PFSK-1 (cell line): Measurements from ENCODE around the gene GLUD2.

Experiments
- FOXP2 ChIP-seq: optimal IDR thresholded peaks from 2 replicates; pipeline ENCODE3; 2011; ENCODE audit warnings: borderline replicate concordance, control low read depth, inconsistent platforms; ENCODE audit not compliant: insufficient read depth; ENCODE audit errors: extremely low read length, extremely low read depth
- POLR2AphosphoS5 ChIP-seq: IDR thresholded peaks from 2 replicates; pipeline ENCODE4 v1.6.1; 2012; ENCODE audit warnings: low read depth, mild to moderate bottlenecking, control low read depth, low read length, moderate library complexity
- REST ChIP-seq, 2 experiments: IDR thresholded peaks; 2 replicates each; pipeline versions ENCODE4 v1.6.1 to v1.8.0; 2011 to 2012; ENCODE audit warnings: low read depth in 2 of 2, low read length in 2 of 2, control low read depth in 1 of 2, inconsistent platforms in 1 of 2, mild to moderate bottlenecking in 1 of 2, moderate library complexity in 1 of 2; ENCODE audit not compliant: insufficient read depth in 1 of 2
- SIN3A ChIP-seq: IDR thresholded peaks from 2 replicates; pipeline ENCODE4 v1.6.1; 2012; ENCODE audit warnings: mild to moderate bottlenecking, low read length, moderate library complexity, borderline replicate concordance; ENCODE audit not compliant: insufficient read depth
- TAF1 ChIP-seq: IDR thresholded peaks from 2 replicates; pipeline ENCODE4 v1.6.1; 2012; ENCODE audit warnings: low read length, control low read depth, borderline replicate concordance; ENCODE audit not compliant: insufficient read depth

The GLUD2 gene

GRCh38 chrX:121093011-121093410 lies 45.6 kb downstream of the GLUD2 start:
- TF ChIP-seq SIN3A = no peak
- TF ChIP-seq POLR2AphosphoS5 = no peak
- no peak for TF ChIP-seq FOXP2
- TF ChIP-seq TAF1 = no peak
- TF ChIP-seq REST (IDR thresholded peaks at IDR 0.05; ENCODE audit: insufficient read depth in 1 of 2, low read depth in 2 of 2, low read length in 2 of 2) = no peak
